Measurements from ENCODE around the gene ITGB1BP1. TPM values are rescaled to one million over a fixed set of nuclear protein-coding genes. Genes with fewer than 3 reads are reported as not detected.

ITGB1BP1 gene
- total and polyA plus RNA-seq, 2 of the 13 experiments (the other 11 are each of a cell fraction or from before 2014, with no cell fraction given): 106 to 108 TPM

GRCh38 chr2:9380702-9381628, 42.4 kb downstream of the ITGB1BP1 start (continued):
- TF ChIP-seq, protein P1, sequence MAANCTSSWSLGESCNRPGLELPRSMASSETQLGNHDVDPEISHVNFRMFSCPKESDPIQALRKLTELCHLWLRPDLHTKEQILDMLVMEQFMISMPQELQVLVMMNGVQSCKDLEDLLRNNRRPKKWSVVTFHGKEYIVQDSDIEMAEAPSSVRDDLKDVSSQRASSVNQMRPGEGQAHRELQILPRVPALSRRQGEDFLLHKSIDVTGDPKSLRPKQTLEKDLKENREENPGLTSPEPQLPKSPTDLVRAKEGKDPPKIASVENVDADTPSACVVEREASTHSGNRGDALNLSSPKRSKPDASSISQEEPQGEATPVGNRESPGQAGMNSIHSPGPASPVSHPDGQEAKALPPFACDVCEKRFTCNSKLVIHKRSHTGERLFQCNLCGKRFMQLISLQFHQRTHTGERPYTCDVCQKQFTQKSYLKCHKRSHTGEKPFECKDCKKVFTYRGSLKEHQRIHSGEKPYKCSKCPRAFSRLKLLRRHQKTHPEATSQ (CRISPR knock-in tag; IDR thresholded peaks at IDR 0.05; ENCODE audit: borderline replicate concordance): no peak
- TF ChIP-seq BRCA1 (CRISPR knock-in tag; IDR thresholded peaks at IDR 0.05) (no peak), FOXK1 (CRISPR knock-in tag; IDR thresholded peaks at IDR 0.05; ENCODE audit: borderline replicate concordance, low read depth) (peak; percentile 66; the same call in 1 of the 2 replicates), NONO (IDR thresholded peaks at IDR 0.05) (no peak), NONO (CRISPR knock-in tag; conservative IDR thresholded peaks at IDR 0.05) (no peak), FLYWCH1 (CRISPR knock-in tag; IDR thresholded peaks at IDR 0.05) (no peak), PRDM10 (CRISPR knock-in tag; IDR thresholded peaks at IDR 0.05; ENCODE audit: low read depth) (peak; percentile 13), ZMYM3 (CRISPR knock-in tag; IDR thresholded peaks at IDR 0.05) (peak; percentile 15; the same call in 1 of the 2 replicates), ZFY (CRISPR knock-in tag; IDR thresholded peaks at IDR 0.05) (peak; percentile 72), FOSL2 (CRISPR knock-in tag; IDR thresholded peaks at IDR 0.05) (peak; percentile 92), ZBTB21 (CRISPR knock-in tag; IDR thresholded peaks at IDR 0.05) (no peak), SSRP1 (CRISPR knock-in tag; IDR thresholded peaks at IDR 0.05) (no peak), PPARG (CRISPR knock-in tag; conservative IDR thresholded peaks at IDR 0.05) (peak; percentile 33; the same call in 1 of the 2 replicates), ZNF790 (CRISPR knock-in tag; IDR thresholded peaks at IDR 0.05; ENCODE audit: borderline replicate concordance) (no peak), DPF2 (CRISPR knock-in tag; IDR thresholded peaks at IDR 0.05; ENCODE audit: borderline replicate concordance, low read depth) (peak; percentile 70; the same call in 1 of the 2 replicates), ONECUT2 (CRISPR knock-in tag; IDR thresholded peaks at IDR 0.05) (no peak), EEA1 (CRISPR knock-in tag; IDR thresholded peaks at IDR 0.05; ENCODE audit: borderline replicate concordance) (0 out of 2 replicates have a peak, but pooled peaks have one; percentile 53), THAP11 (CRISPR knock-in tag; IDR thresholded peaks at IDR 0.05) (peak; percentile 58; the same call in 1 of the 2 replicates), CHD2 (IDR thresholded peaks at IDR 0.05; ENCODE audit: low read depth, low read length) (no peak), SALL2 (CRISPR knock-in tag; IDR thresholded peaks at IDR 0.05) (0 out of 2 replicates have a peak, but pooled peaks have one; percentile 15), ZFAT (CRISPR knock-in tag; conservative IDR thresholded peaks at IDR 0.05) (no peak), PHF20 (CRISPR knock-in tag; IDR thresholded peaks at IDR 0.05) (no peak), AGO2 (optimal IDR thresholded peaks at IDR 0.05; ENCODE audit: low read depth, low read length) (no peak)
- TF ChIP-seq, protein P2, sequence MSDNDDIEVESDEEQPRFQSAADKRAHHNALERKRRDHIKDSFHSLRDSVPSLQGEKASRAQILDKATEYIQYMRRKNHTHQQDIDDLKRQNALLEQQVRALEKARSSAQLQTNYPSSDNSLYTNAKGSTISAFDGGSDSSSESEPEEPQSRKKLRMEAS (IDR thresholded peaks at IDR 0.05): peak; percentile 55
- TF ChIP-seq, protein P3, sequence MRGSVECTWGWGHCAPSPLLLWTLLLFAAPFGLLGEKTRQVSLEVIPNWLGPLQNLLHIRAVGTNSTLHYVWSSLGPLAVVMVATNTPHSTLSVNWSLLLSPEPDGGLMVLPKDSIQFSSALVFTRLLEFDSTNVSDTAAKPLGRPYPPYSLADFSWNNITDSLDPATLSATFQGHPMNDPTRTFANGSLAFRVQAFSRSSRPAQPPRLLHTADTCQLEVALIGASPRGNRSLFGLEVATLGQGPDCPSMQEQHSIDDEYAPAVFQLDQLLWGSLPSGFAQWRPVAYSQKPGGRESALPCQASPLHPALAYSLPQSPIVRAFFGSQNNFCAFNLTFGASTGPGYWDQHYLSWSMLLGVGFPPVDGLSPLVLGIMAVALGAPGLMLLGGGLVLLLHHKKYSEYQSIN (CRISPR knock-in tag; IDR thresholded peaks at IDR 0.05; ENCODE audit: borderline replicate concordance): no peak

Measured in HepG2 (cell line).